GM23338 (cell line): ENCODE results near the gene CYB5A. TPM values are rescaled to one million over a fixed set of nuclear protein-coding genes. Genes with fewer than 3 reads are reported as not detected.

ENCODE experiments used
- ATAC-seq: fragments of 200-7000 bp; cut with Tn5 transposase; 3 replicates; pipeline ENCODE4 v1.9.1; 2020
- DNase-seq: peaks from one replicate; pipeline ENCODE4 v3.0.0-alpha.2; 2015; ENCODE audit warnings: low spot score
- H2AFZ ChIP-seq: fragments of 200-600 bp; sonication (generic); 2 replicates; pipeline ENCODE4 v1.8.0; 2016; ENCODE audit warnings: antibody characterized with exemption, mild to moderate bottlenecking, moderate library complexity
- H3F3A ChIP-seq: fragments of 200-600 bp; sonication (generic); replicated peaks from 2 replicates; pipeline ENCODE4 v1.8.0; 2017; ENCODE audit warnings: antibody characterized with exemption, mixed run types, low read depth
- H3K27ac ChIP-seq: fragments of 200-600 bp; sonication (generic); 2 replicates; pipeline ENCODE4 v1.6.1; 2016; ENCODE audit warnings: low read depth
- H3K27me3 ChIP-seq: fragments of 200-600 bp; sonication (generic); 2 replicates; pipeline ENCODE4 v1.8.0; 2016; ENCODE audit warnings: mild to moderate bottlenecking, mixed run types, moderate library complexity; ENCODE audit not compliant: insufficient read depth
- H3K36me3 ChIP-seq: fragments of 200-600 bp; sonication (generic); 2 replicates; pipeline ENCODE4 v1.8.0; 2016; ENCODE audit warnings: mild to moderate bottlenecking; ENCODE audit not compliant: insufficient read depth
- H3K4me1 ChIP-seq: fragments of 200-600 bp; sonication (generic); 2 replicates; pipeline ENCODE4 v1.8.0; 2016; ENCODE audit warnings: mild to moderate bottlenecking, moderate library complexity; ENCODE audit not compliant: insufficient read depth
- H3K4me2 ChIP-seq: fragments of 200-600 bp; sonication (generic); 2 replicates; pipeline ENCODE4 v1.7.1; 2017; ENCODE audit warnings: mixed run types
- H3K4me3 ChIP-seq: fragments of 200-600 bp; sonication (generic); 2 replicates; pipeline ENCODE4 v1.6.1; 2016; ENCODE audit warnings: mixed run types
- H3K79me2 ChIP-seq: fragments of 200-600 bp; sonication (generic); replicated peaks from 2 replicates; pipeline ENCODE4 v1.8.0; 2017; ENCODE audit warnings: mild to moderate bottlenecking; ENCODE audit not compliant: insufficient read depth
- H3K9me2 ChIP-seq: fragments of 200-600 bp; sonication (generic); 2 replicates; pipeline ENCODE4 v1.8.0; 2017; ENCODE audit not compliant: insufficient read depth
- H4K20me1 ChIP-seq: fragments of 200-600 bp; sonication (generic); replicated peaks from 2 replicates; pipeline ENCODE4 v1.8.0; 2017; ENCODE audit warnings: mild to moderate bottlenecking; ENCODE audit not compliant: insufficient read depth
- H3K27ac Mint-ChIP-seq: 2 replicates; pipeline ENCODE4 v1.8.0; 2020; ENCODE audit warnings: inconsistent platforms, mild to moderate bottlenecking, moderate library complexity, mixed read lengths
- H3K27me3 Mint-ChIP-seq: 3 replicates; pipeline ENCODE4 v1.8.0; 2022; ENCODE audit warnings: low read depth, mild to moderate bottlenecking, moderate library complexity, mixed read lengths, inconsistent platforms; ENCODE audit not compliant: insufficient read depth, poor library complexity
- H3K36me3 Mint-ChIP-seq: 3 replicates; pipeline ENCODE4 v1.8.0; 2021; ENCODE audit warnings: low read depth, mild to moderate bottlenecking, inconsistent platforms, moderate library complexity, mixed read lengths
- H3K4me1 Mint-ChIP-seq: 3 replicates; pipeline ENCODE4 v1.8.0; 2020; ENCODE audit warnings: mild to moderate bottlenecking, inconsistent platforms, mixed read lengths
- H3K4me3 Mint-ChIP-seq: 3 replicates; pipeline ENCODE4 v1.8.0; 2021; ENCODE audit warnings: moderate library complexity, mild to moderate bottlenecking, inconsistent platforms, mixed read lengths
- H3K9me3 Mint-ChIP-seq: 3 replicates; pipeline ENCODE4 v1.8.0; 2020; ENCODE audit warnings: moderate library complexity, mild to moderate bottlenecking, inconsistent platforms, mixed read lengths
- CREB1 ChIP-seq: fragments of 250-450 bp; sonication (Bioruptor Pico); IDR thresholded peaks from 2 replicates; pipeline ENCODE4 v1.5.0; 2020; ENCODE audit warnings: low read depth, mild to moderate bottlenecking, moderate library complexity
- EZH2 ChIP-seq: fragments of 200-600 bp; sonication (generic); IDR thresholded peaks from one replicate; pipeline ENCODE4 v1.8.0; 2017; ENCODE audit warnings: antibody characterized with exemption, mild to moderate bottlenecking, low read depth; ENCODE audit not compliant: unreplicated experiment
- EZH2phosphoT487 ChIP-seq: fragments of 200-600 bp; sonication (generic); IDR thresholded peaks from one replicate; pipeline ENCODE4 v1.8.1; 2018; ENCODE audit warnings: antibody characterized with exemption; ENCODE audit not compliant: unreplicated experiment
- JUNB ChIP-seq: IDR thresholded peaks from one replicate; pipeline ENCODE4 v1.6.1; 2016; ENCODE audit warnings: antibody characterized with exemption; ENCODE audit not compliant: unreplicated experiment
- NANOG ChIP-seq: IDR thresholded peaks from 2 replicates; pipeline ENCODE4 v1.6.1; 2016; ENCODE audit warnings: antibody characterized with exemption, borderline replicate concordance
- STAT1 ChIP-seq: IDR thresholded peaks from one replicate; pipeline ENCODE4 v1.6.1; 2016; ENCODE audit warnings: antibody characterized with exemption; ENCODE audit not compliant: unreplicated experiment
- ZNF114 ChIP-seq: fragments of 250-450 bp; sonication (Bioruptor Pico); IDR thresholded peaks from 2 replicates; pipeline ENCODE4 v1.5.0; 2020; ENCODE audit warnings: mild to moderate bottlenecking, moderate library complexity
- ZNF331 ChIP-seq: fragments of 250-450 bp; sonication (Bioruptor Pico); IDR thresholded peaks from 2 replicates; pipeline ENCODE4 v1.5.0; 2020; ENCODE audit warnings: low read depth, mild to moderate bottlenecking, moderate library complexity
- polyA plus RNA-seq: library from polyadenylated mRNA; unstranded; fragments of >200 nt; fragmentation: Nextera tagmentation; extraction: Ambion mirVana; gene quantifications from 2 replicates; pipeline ENCODE4 v1.2.1, GENCODE V29; 2016
- total RNA-seq: library from RNA; depleted of rRNA; stranded (reverse); fragments of >200 nt; shearing (Covaris generic); gene quantifications from 2 replicates; pipeline ENCODE4 v1.2.3, GENCODE V29; 2014
- TF ChIP-seq, protein P1 (sequence below): IDR thresholded peaks from one replicate; pipeline ENCODE4 v1.6.1; 2018; ENCODE audit warnings: antibody characterized with exemption; ENCODE audit not compliant: unreplicated experiment
- TF ChIP-seq, protein P2 (sequence below), 2 experiments: fragments of 200-600 bp in 1 of 2; sonication (generic) in 1 of 2; conservative IDR thresholded peaks; 2 replicates each; pipeline versions ENCODE4 v1.5.1 to v1.6.1; 2016 to 2017; ENCODE audit warnings: antibody characterized with exemption in 2 of 2, low read depth in 2 of 2, mild to moderate bottlenecking in 2 of 2, moderate library complexity in 1 of 2
- TF ChIP-seq, protein P3 (sequence below): fragments of 250-450 bp; sonication (Bioruptor Pico); IDR thresholded peaks from 2 replicates; pipeline ENCODE4 v1.5.0; 2020; ENCODE audit warnings: mild to moderate bottlenecking, moderate library complexity

Gene CYB5A
- total and polyA plus RNA-seq, 2 experiments from 2014 or later: 136 to 283 TPM

GRCh38 chr18:74228312-74228711 is 63.5 kb downstream of the CYB5A start (continued):
- no peak for TF ChIP-seq ZNF114 (CRISPR knock-in tag)
- TF ChIP-seq CREB1 (CRISPR knock-in tag): no peak
- TF ChIP-seq, protein P1, sequence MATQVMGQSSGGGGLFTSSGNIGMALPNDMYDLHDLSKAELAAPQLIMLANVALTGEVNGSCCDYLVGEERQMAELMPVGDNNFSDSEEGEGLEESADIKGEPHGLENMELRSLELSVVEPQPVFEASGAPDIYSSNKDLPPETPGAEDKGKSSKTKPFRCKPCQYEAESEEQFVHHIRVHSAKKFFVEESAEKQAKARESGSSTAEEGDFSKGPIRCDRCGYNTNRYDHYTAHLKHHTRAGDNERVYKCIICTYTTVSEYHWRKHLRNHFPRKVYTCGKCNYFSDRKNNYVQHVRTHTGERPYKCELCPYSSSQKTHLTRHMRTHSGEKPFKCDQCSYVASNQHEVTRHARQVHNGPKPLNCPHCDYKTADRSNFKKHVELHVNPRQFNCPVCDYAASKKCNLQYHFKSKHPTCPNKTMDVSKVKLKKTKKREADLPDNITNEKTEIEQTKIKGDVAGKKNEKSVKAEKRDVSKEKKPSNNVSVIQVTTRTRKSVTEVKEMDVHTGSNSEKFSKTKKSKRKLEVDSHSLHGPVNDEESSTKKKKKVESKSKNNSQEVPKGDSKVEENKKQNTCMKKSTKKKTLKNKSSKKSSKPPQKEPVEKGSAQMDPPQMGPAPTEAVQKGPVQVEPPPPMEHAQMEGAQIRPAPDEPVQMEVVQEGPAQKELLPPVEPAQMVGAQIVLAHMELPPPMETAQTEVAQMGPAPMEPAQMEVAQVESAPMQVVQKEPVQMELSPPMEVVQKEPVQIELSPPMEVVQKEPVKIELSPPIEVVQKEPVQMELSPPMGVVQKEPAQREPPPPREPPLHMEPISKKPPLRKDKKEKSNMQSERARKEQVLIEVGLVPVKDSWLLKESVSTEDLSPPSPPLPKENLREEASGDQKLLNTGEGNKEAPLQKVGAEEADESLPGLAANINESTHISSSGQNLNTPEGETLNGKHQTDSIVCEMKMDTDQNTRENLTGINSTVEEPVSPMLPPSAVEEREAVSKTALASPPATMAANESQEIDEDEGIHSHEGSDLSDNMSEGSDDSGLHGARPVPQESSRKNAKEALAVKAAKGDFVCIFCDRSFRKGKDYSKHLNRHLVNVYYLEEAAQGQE: no peak
- no peak for TF ChIP-seq ZNF331
- no peak for TF ChIP-seq EZH2
- TF ChIP-seq JUNB: no peak
- TF ChIP-seq EZH2phosphoT487: no peak
- TF ChIP-seq STAT1: no peak

GRCh38 chr18:74226666-74227065 is 65.1 kb downstream of the CYB5A start:
- H3F3A ChIP-seq: no peaks in the 10 kb centered on the region
- H3K27ac ChIP-seq: no peak overlapping the region
- H3K27me3 Mint-ChIP-seq: peaks cover 2% of the 10 kb centered on the region
- no peaks in the 10 kb centered on the region for H3K27me3 ChIP-seq
- no peaks in the 10 kb centered on the region for H3K9me2 ChIP-seq
- H3K27ac Mint-ChIP-seq: no peak overlapping the region
- H3K4me1 ChIP-seq: no peaks in the 10 kb centered on the region
- H3K4me3 ChIP-seq: no peak overlapping the region
- no peak overlapping the region for H2AFZ ChIP-seq
- no peak for DNase-seq
- H3K4me1 Mint-ChIP-seq: no peaks in the 10 kb centered on the region
- no peak overlapping the region for H3K4me3 Mint-ChIP-seq
- H3K36me3 Mint-ChIP-seq: no peaks in the 10 kb centered on the region
- no peaks in the 10 kb centered on the region; the same call in 2 of the 3 replicates for H3K9me3 Mint-ChIP-seq
- no peaks in the 10 kb centered on the region for H4K20me1 ChIP-seq
- no peaks in the 10 kb centered on the region for H3K79me2 ChIP-seq
- no peaks in the 10 kb centered on the region for H3K36me3 ChIP-seq
- H3K4me2 ChIP-seq: no peak overlapping the region
- ATAC-seq: no peak
- no peak for TF ChIP-seq EZH2phosphoT487
- TF ChIP-seq NANOG: no peak
- TF ChIP-seq STAT1: no peak
- no peak for TF ChIP-seq JUNB
- no peak for TF ChIP-seq CREB1 (CRISPR knock-in tag)
- no peak for TF ChIP-seq ZNF331
- TF ChIP-seq, protein P2, sequence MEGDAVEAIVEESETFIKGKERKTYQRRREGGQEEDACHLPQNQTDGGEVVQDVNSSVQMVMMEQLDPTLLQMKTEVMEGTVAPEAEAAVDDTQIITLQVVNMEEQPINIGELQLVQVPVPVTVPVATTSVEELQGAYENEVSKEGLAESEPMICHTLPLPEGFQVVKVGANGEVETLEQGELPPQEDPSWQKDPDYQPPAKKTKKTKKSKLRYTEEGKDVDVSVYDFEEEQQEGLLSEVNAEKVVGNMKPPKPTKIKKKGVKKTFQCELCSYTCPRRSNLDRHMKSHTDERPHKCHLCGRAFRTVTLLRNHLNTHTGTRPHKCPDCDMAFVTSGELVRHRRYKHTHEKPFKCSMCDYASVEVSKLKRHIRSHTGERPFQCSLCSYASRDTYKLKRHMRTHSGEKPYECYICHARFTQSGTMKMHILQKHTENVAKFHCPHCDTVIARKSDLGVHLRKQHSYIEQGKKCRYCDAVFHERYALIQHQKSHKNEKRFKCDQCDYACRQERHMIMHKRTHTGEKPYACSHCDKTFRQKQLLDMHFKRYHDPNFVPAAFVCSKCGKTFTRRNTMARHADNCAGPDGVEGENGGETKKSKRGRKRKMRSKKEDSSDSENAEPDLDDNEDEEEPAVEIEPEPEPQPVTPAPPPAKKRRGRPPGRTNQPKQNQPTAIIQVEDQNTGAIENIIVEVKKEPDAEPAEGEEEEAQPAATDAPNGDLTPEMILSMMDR (conservative IDR thresholded peaks at IDR 0.05; ENCODE audit: low read depth in 2 of 2): no peak
- TF ChIP-seq EZH2: no peak
- TF ChIP-seq, protein P3, sequence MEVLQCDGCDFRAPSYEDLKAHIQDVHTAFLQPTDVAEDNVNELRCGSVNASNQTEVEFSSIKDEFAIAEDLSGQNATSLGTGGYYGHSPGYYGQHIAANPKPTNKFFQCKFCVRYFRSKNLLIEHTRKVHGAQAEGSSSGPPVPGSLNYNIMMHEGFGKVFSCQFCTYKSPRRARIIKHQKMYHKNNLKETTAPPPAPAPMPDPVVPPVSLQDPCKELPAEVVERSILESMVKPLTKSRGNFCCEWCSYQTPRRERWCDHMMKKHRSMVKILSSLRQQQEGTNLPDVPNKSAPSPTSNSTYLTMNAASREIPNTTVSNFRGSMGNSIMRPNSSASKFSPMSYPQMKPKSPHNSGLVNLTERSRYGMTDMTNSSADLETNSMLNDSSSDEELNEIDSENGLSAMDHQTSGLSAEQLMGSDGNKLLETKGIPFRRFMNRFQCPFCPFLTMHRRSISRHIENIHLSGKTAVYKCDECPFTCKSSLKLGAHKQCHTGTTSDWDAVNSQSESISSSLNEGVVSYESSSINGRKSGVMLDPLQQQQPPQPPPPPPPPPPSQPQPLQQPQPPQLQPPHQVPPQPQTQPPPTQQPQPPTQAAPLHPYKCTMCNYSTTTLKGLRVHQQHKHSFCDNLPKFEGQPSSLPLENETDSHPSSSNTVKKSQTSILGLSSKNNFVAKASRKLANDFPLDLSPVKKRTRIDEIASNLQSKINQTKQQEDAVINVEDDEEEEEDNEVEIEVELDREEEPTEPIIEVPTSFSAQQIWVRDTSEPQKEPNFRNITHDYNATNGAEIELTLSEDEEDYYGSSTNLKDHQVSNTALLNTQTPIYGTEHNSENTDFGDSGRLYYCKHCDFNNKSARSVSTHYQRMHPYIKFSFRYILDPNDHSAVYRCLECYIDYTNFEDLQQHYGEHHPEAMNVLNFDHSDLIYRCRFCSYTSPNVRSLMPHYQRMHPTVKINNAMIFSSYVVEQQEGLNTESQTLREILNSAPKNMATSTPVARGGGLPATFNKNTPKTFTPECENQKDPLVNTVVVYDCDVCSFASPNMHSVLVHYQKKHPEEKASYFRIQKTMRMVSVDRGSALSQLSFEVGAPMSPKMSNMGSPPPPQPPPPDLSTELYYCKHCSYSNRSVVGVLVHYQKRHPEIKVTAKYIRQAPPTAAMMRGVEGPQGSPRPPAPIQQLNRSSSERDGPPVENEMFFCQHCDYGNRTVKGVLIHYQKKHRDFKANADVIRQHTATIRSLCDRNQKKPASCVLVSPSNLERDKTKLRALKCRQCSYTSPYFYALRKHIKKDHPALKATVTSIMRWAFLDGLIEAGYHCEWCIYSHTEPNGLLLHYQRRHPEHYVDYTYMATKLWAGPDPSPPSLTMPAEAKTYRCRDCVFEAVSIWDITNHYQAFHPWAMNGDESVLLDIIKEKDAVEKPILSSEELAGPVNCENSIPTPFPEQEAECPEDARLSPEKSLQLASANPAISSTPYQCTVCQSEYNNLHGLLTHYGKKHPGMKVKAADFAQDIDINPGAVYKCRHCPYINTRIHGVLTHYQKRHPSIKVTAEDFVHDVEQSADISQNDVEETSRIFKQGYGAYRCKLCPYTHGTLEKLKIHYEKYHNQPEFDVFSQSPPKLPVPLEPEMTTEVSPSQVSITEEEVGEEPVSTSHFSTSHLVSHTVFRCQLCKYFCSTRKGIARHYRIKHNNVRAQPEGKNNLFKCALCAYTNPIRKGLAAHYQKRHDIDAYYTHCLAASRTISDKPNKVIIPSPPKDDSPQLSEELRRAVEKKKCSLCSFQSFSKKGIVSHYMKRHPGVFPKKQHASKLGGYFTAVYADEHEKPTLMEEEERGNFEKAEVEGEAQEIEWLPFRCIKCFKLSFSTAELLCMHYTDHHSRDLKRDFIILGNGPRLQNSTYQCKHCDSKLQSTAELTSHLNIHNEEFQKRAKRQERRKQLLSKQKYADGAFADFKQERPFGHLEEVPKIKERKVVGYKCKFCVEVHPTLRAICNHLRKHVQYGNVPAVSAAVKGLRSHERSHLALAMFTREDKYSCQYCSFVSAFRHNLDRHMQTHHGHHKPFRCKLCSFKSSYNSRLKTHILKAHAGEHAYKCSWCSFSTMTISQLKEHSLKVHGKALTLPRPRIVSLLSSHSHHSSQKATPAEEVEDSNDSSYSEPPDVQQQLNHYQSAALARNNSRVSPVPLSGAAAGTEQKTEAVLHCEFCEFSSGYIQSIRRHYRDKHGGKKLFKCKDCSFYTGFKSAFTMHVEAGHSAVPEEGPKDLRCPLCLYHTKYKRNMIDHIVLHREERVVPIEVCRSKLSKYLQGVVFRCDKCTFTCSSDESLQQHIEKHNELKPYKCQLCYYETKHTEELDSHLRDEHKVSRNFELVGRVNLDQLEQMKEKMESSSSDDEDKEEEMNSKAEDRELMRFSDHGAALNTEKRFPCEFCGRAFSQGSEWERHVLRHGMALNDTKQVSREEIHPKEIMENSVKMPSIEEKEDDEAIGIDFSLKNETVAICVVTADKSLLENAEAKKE: no peak
